Mucosa of descending colon (tissue), 3 donors: ENCODE data around the gene EIF4G3. TPM values are rescaled to one million over a fixed set of nuclear protein-coding genes. Genes with fewer than 3 reads are reported as not detected.

Experiments
- ATAC-seq: fragments of 200-7000 bp; cut with Tn5 transposase; one replicate; pipeline ENCODE4 v1.9.1; 2020; ENCODE audit warnings: mild to moderate bottlenecking, moderate library complexity
- DNase-seq, 3 donors: peaks; one replicate each; pipeline ENCODE4 v3.0.0-alpha.2; 2020
- H3K36me3 ChIP-seq: fragments of 200-600 bp; one replicate; pipeline ENCODE4 v1.8.0; 2021; ENCODE audit warnings: low read depth, mild to moderate bottlenecking
- H3K4me1 ChIP-seq: fragments of 200-600 bp; one replicate; pipeline ENCODE4 v1.8.0; 2021; ENCODE audit warnings: low read depth, mild to moderate bottlenecking
- H3K4me3 ChIP-seq: fragments of 200-600 bp; one replicate; pipeline ENCODE4 v1.8.0; 2021; ENCODE audit warnings: mild to moderate bottlenecking
- H3K9me3 ChIP-seq: fragments of 200-600 bp; one replicate; pipeline ENCODE4 v1.8.0; 2021; ENCODE audit warnings: mild to moderate bottlenecking
- intact Hi-C, 2 donors: fragments of 100-400 bp; cut with DNase I in 1 of 2; cut with micrococcal nuclease in 1 of 2; formaldehyde crosslinking; loops; one replicate each; pipeline versions ENCODE4 v1.11.0 to v1.11.1; 2022; cut with DNase I, micrococcal nuclease
- total RNA-seq, 3 donors: library from RNA; stranded (reverse); fragmentation: NEBNext Ultra II Directional in 2 of 3; extraction: Animal tissue kit (Norgen Biotek cat#: 25700) in 2 of 3; gene quantifications; one replicate each; pipeline versions ENCODE4 v1.2.1 to v1.2.4, GENCODE V29; 2021 to 2023
- TF ChIP-seq, protein P1 (sequence below): fragments of 200-600 bp; IDR thresholded peaks from one replicate; pipeline ENCODE4 v1.8.0; 2022; ENCODE audit warnings: antibody characterized with exemption, mild to moderate bottlenecking
- donor health status: DM: no; HTN: no; CAD: no; lungs with moderate emphysema.
- donor health status: DM: no; HTN: no; CAD: no.
- donor health status: DM: no; HTN: yes; CAD: no.

Gene EIF4G3
- total RNA-seq, 3 donors from 2014 or later = 59.5 to 106 (median 90.8) TPM

DNA sequence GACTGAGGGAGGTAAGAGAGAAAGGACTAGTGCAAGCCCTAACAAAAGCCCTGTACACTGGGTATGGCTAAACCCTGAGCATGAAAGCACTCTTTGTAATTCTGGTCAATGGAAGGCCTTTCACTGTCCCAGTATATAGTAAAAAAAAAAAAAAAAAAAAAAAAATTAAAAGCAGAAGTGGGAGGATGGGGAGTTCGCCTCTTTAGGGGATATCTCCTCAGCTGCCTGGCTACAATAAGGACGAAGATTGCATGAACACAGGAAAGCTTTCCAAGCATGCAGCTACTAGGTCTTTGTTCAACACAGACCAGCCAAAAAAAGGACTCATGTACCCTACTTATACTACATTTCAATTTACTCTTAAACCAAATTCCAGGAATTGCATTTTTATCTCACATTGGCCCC lies 59.1 kb downstream of the EIF4G3 start:
- no peaks in the 10 kb centered on the region for H3K9me3 ChIP-seq
- TF ChIP-seq, protein P1, sequence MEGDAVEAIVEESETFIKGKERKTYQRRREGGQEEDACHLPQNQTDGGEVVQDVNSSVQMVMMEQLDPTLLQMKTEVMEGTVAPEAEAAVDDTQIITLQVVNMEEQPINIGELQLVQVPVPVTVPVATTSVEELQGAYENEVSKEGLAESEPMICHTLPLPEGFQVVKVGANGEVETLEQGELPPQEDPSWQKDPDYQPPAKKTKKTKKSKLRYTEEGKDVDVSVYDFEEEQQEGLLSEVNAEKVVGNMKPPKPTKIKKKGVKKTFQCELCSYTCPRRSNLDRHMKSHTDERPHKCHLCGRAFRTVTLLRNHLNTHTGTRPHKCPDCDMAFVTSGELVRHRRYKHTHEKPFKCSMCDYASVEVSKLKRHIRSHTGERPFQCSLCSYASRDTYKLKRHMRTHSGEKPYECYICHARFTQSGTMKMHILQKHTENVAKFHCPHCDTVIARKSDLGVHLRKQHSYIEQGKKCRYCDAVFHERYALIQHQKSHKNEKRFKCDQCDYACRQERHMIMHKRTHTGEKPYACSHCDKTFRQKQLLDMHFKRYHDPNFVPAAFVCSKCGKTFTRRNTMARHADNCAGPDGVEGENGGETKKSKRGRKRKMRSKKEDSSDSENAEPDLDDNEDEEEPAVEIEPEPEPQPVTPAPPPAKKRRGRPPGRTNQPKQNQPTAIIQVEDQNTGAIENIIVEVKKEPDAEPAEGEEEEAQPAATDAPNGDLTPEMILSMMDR = no peak
- intact Hi-C loops = no loop called here
- DNase-seq (no peak), ATAC-seq (no peak)
- no peaks in the 10 kb centered on the region for H3K36me3 ChIP-seq
- no peak overlapping the region for H3K4me3 ChIP-seq
- peaks cover 36% of the 10 kb centered on the region for H3K4me1 ChIP-seq

DNA sequence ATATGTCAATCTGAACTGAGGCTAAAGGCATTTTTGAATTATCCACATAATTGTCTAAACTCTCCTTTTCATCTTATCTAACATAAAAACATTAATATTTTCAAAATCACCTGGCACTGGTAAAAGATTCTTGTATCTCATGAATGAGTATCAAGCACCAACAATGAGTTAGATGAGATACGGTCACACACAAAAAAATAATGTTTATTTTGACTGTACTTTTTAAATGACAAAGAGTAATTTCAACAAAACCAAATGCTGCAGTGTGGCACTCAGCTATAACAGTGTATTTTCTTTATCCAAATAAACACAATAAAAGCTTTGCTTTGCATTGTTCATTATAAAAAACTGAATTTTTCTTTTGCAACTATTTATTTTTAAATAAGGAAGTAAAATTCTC lies 59.5 kb downstream of the EIF4G3 start:
- intact Hi-C loops = no loop called here
- no peak overlapping the region for H3K4me3 ChIP-seq
- ATAC-seq = no peak
- DNase-seq = no peak
- H3K4me1 ChIP-seq = peaks cover 36% of the 10 kb centered on the region
- no peaks in the 10 kb centered on the region for H3K36me3 ChIP-seq
- TF ChIP-seq, protein P1 = no peak
- H3K9me3 ChIP-seq = no peaks in the 10 kb centered on the region

DNA sequence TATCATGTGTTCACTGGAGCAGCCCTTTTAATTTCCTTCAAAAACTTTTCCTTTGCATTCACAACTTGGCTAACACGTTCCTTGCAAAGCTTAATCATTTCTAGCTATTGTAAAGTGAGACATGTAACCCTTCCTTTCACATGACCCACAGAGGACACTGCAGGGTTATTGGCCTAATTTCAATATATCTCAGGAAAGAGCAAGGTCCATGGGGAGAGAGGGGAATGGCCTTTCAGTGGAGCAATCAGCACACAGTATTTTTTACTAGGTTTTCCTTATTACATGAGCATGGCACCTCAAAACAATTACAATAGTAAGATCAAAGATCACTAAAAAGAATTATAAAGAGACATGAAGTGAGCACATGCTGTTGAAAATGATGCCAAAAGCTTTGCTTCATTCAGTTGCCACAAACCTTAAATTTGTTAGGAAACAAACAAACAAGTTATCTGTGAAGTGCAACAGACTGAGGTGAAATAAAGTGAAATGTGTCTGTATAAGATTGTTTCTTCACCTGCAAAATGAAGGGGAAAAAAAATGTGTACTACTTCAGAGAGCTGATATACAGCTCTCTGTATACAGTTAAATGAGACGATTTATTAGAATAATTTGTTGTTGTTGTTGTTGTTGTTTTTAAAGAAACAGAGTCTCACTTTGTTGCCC lies 61.5 kb downstream of the EIF4G3 start:
- H3K9me3 ChIP-seq = no peaks in the 10 kb centered on the region
- intact Hi-C loops = no loop called here
- H3K4me1 ChIP-seq = peaks cover 43% of the 10 kb centered on the region
- TF ChIP-seq, protein P1 = no peak
- H3K36me3 ChIP-seq = no peaks in the 10 kb centered on the region
- ATAC-seq = peak; percentile 98
- peak in 1 of 3 donors; percentile 67 for DNase-seq
- no peak overlapping the region for H3K4me3 ChIP-seq

DNA sequence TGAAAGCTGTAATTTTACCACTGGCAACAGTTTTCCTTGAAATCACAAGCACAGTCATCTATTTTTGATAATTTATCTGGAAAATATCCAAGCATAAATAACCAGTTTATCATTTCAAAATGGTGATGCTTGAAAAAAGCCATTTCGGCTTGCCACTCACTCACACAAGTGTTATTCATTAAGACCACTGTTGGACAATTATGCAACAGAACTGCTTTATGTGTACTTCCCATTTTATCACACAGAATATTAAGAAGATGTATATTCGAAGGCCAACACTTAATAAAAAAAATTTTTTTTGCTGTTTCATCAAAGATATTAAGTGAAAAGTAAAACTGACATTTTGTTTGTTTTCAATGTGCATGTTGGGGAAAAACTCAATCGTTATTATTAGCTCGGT lies 62.3 kb downstream of the EIF4G3 start:
- Histone ChIP-seq H3K4me1 (peaks cover 43% of the 10 kb centered on the region), H3K36me3 (no peaks in the 10 kb centered on the region), H3K9me3 (no peaks in the 10 kb centered on the region), H3K4me3 (no peak overlapping the region)
- ATAC-seq = no peak
- intact Hi-C loops = no loop called here
- TF ChIP-seq, protein P1 = no peak
- DNase-seq = no peak

DNA sequence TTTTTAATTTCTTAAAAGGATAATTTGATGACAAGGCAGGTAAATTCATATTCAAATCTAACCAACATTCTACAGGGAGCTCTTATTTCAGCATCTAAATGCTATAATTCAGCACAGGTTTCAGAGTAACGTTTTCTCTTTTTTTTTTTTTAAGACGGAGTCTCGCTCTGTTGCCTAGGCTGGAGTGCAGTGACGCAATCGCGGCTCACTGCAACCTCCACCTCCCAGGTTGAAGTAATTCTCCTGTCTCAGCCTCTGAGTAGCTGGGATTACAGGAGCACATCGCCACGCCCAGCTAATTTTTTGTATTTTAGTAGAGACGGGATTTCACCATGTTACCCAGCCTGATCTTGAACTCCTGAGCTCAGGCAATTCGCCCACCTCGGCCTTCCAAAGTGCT lies 66.5 kb downstream of the EIF4G3 start:
- H3K36me3 ChIP-seq = no peaks in the 10 kb centered on the region
- H3K4me3 ChIP-seq = no peak overlapping the region
- no peaks in the 10 kb centered on the region for H3K9me3 ChIP-seq
- H3K4me1 ChIP-seq = peaks cover 19% of the 10 kb centered on the region
- no peak for DNase-seq
- ATAC-seq = no peak
- intact Hi-C loops = no loop called here
- TF ChIP-seq, protein P1 = no peak

DNA sequence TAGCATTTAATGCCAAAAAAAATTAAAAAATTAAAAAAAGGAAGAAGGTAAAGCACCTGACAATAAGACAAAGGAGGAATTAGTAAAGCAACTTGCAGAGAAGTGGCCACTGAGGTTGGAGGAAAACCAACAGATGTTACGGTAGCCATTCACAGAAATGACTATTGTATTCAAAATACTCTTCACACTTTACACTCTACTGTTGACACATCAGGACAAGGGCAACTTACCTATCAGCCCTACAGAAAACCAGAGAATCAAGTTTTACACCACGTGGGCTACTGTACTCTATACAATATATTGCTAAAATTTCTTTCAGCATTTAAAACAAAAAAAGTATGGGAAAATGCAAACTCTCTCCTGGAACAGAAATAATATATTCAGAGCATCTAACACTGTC lies 70.0 kb downstream of the EIF4G3 start:
- peaks cover 7% of the 10 kb centered on the region for H3K4me1 ChIP-seq

More for the DNA sequence above, 70.0 kb downstream of the EIF4G3 start:
- H3K9me3 ChIP-seq = no peaks in the 10 kb centered on the region
- H3K4me3 ChIP-seq = no peak overlapping the region
- DNase-seq (no peak), ATAC-seq (peak; percentile 30)
- intact Hi-C loops = no loop called here
- TF ChIP-seq, protein P1 = no peak
- no peaks in the 10 kb centered on the region for H3K36me3 ChIP-seq
